Adrenal gland (tissue), 5 donors: ENCODE results near the gene CAMTA1.

Experiments used
- POLR2A ChIP-seq, 2 donors: fragments of 450-650 bp; IDR thresholded peaks; one replicate each; pipeline ENCODE4 v1.6.1; 2017; ENCODE audit warnings: antibody characterized with exemption in 2 of 2, mild to moderate bottlenecking in 2 of 2, moderate library complexity in 1 of 2
- TF ChIP-seq, protein P1 (sequence below), 6 experiments: fragments of 450-650 bp in 4 of 6; fragments of 200-600 bp in 2 of 6; sonication (generic) in 1 of 6; IDR thresholded peaks; 1 replicate in 5 of 6; 2 replicates in 1 of 6; pipeline versions ENCODE4 v1.5.1 to v1.8.0; 2016 to 2021; ENCODE audit warnings: antibody characterized with exemption in 6 of 6, mild to moderate bottlenecking in 2 of 6, moderate library complexity in 1 of 6
- donor health status: DM: no; HTN: no; CAD: no.

GRCh38 chr1:6824665-6825368, 39.6 kb downstream of the CAMTA1 start:
- TF ChIP-seq, protein P1, sequence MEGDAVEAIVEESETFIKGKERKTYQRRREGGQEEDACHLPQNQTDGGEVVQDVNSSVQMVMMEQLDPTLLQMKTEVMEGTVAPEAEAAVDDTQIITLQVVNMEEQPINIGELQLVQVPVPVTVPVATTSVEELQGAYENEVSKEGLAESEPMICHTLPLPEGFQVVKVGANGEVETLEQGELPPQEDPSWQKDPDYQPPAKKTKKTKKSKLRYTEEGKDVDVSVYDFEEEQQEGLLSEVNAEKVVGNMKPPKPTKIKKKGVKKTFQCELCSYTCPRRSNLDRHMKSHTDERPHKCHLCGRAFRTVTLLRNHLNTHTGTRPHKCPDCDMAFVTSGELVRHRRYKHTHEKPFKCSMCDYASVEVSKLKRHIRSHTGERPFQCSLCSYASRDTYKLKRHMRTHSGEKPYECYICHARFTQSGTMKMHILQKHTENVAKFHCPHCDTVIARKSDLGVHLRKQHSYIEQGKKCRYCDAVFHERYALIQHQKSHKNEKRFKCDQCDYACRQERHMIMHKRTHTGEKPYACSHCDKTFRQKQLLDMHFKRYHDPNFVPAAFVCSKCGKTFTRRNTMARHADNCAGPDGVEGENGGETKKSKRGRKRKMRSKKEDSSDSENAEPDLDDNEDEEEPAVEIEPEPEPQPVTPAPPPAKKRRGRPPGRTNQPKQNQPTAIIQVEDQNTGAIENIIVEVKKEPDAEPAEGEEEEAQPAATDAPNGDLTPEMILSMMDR (IDR thresholded peaks at IDR 0.05): no peak
- no peak for TF ChIP-seq POLR2A (IDR thresholded peaks at IDR 0.05)
